Upper lobe of left lung (tissue), 4 donors: Measurements from ENCODE around the gene INKA1.

Source experiments
- POLR2A ChIP-seq, 4 donors: fragments of 450-650 bp; IDR thresholded peaks; one replicate each; pipeline ENCODE4 v1.5.1; 2016 to 2017; ENCODE audit warnings: antibody characterized with exemption in 4 of 4, mild to moderate bottlenecking in 2 of 4
- POLR2AphosphoS5 ChIP-seq, 2 donors: sonication (generic); formaldehyde crosslinking; IDR thresholded peaks; one replicate each; pipeline ENCODE4 v1.5.1; 2017; ENCODE audit warnings: antibody characterized with exemption in 2 of 2
- TF ChIP-seq, protein P1 (sequence below), 6 experiments: fragments of 450-650 bp in 4 of 6; fragments of 200-600 bp in 2 of 6; sonication (generic) in 2 of 6; IDR thresholded peaks; one replicate each; pipeline ENCODE4 v1.5.1; 2016 to 2019; ENCODE audit warnings: antibody characterized with exemption in 6 of 6

DNA sequence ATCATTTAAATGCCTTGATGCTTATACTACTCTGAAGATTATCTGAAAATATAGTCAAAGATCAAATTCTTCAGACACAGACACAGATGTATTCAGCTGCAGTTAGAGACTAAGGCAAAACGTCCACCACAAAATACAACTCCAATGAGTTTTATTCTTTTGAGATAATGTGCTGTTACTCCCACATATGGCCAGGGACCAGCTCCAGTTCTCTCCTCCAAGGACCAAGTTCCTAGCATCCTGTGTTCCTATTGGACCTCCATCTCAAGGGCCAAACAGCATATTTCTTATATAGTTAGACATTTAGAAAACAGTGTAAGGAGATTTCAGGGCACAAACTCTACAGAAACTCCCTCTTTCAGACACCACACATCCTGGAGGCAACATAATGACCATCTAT lies 43.8 kb upstream of the INKA1 start:
- TF ChIP-seq, protein P1, sequence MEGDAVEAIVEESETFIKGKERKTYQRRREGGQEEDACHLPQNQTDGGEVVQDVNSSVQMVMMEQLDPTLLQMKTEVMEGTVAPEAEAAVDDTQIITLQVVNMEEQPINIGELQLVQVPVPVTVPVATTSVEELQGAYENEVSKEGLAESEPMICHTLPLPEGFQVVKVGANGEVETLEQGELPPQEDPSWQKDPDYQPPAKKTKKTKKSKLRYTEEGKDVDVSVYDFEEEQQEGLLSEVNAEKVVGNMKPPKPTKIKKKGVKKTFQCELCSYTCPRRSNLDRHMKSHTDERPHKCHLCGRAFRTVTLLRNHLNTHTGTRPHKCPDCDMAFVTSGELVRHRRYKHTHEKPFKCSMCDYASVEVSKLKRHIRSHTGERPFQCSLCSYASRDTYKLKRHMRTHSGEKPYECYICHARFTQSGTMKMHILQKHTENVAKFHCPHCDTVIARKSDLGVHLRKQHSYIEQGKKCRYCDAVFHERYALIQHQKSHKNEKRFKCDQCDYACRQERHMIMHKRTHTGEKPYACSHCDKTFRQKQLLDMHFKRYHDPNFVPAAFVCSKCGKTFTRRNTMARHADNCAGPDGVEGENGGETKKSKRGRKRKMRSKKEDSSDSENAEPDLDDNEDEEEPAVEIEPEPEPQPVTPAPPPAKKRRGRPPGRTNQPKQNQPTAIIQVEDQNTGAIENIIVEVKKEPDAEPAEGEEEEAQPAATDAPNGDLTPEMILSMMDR (IDR thresholded peaks at IDR 0.05): no peak
- no peak for TF ChIP-seq POLR2A (IDR thresholded peaks at IDR 0.05)
- no peak for TF ChIP-seq POLR2AphosphoS5 (IDR thresholded peaks at IDR 0.05)
